ENCODE data around the gene CEP250. TPM values are rescaled to one million over a fixed set of nuclear protein-coding genes. Genes with fewer than 3 reads are reported as not detected.

The CEP250 gene
- total and polyA plus RNA-seq, 2 experiments from 2014 or later, result 39.1 to 61.5 TPM

DNA sequence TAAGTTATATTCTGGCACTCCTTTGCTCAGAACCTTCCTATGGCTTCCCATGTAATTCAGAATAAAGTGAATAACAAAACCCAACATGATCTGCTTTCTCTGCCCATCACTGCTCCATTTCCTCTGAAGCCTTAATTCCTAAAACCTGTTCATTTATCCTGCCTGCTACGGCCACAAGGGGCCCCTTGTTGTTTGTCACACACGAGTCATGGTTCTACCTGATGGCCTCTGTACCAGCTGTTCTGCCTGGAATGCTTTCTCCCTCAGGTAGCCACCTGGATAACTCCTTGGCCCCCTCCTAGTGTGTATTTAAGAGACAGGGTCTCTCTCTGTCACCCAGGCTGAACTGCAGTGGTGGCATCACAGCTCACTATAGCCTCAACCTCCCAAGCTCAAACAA lies 113.2 kb downstream of the CEP250 start:
- Histone ChIP-seq H3K9me3 (ENCODE audit: low read depth) (no peaks in the 10 kb centered on the region), H3K27ac (no peak overlapping the region), H3K27me3 (no peaks in the 10 kb centered on the region), H3K4me1 (ENCODE audit: low read depth) (no peaks in the 10 kb centered on the region), H3K36me3 (no peaks in the 10 kb centered on the region), H3K4me3 (no peak overlapping the region)
- DNase-seq (ENCODE audit: low read depth in 1 of 2, low spot score in 1 of 2), result no peak
- TF ChIP-seq, protein P1, sequence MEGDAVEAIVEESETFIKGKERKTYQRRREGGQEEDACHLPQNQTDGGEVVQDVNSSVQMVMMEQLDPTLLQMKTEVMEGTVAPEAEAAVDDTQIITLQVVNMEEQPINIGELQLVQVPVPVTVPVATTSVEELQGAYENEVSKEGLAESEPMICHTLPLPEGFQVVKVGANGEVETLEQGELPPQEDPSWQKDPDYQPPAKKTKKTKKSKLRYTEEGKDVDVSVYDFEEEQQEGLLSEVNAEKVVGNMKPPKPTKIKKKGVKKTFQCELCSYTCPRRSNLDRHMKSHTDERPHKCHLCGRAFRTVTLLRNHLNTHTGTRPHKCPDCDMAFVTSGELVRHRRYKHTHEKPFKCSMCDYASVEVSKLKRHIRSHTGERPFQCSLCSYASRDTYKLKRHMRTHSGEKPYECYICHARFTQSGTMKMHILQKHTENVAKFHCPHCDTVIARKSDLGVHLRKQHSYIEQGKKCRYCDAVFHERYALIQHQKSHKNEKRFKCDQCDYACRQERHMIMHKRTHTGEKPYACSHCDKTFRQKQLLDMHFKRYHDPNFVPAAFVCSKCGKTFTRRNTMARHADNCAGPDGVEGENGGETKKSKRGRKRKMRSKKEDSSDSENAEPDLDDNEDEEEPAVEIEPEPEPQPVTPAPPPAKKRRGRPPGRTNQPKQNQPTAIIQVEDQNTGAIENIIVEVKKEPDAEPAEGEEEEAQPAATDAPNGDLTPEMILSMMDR (IDR thresholded peaks at IDR 0.05; ENCODE audit: low read depth, low read length), result no peak

Other genes starting within 250 kb of the CEP250 start
- 8.7 and 8.9 TPM in 2 replicates for gene MMP24, start 228.9 kb upstream of the CEP250 start, total RNA-seq
- 3.4 and 5.9 TPM in 2 replicates for gene MMP24, start 228.9 kb upstream of the CEP250 start, polyA plus RNA-seq
- 29.4 and 34.9 TPM in 2 replicates for gene MMP24OS, start 177.5 kb upstream of the CEP250 start, total RNA-seq
- 42.5 and 61.4 TPM in 2 replicates for gene MMP24OS, start 177.5 kb upstream of the CEP250 start, polyA plus RNA-seq
- 80.4 and 129 TPM in 2 replicates for gene EIF6, start 170.8 kb upstream of the CEP250 start, total RNA-seq
- 186 and 203 TPM in 2 replicates for gene EIF6, start 170.8 kb upstream of the CEP250 start, polyA plus RNA-seq
- 0.49 TPM in 1 of 2 replicates, not detected in the other for gene FAM83C, start 163.2 kb upstream of the CEP250 start, total RNA-seq
- not detected in 2 replicates for gene FAM83C, start 163.2 kb upstream of the CEP250 start, polyA plus RNA-seq
- gene UQCC1, start 43.6 kb upstream of the CEP250 start, total RNA-seq, result 65.6 and 74.4 TPM in 2 replicates
- 96.9 and 101 TPM in 2 replicates for gene UQCC1, start 43.6 kb upstream of the CEP250 start, polyA plus RNA-seq
- 0.78 and 1.0 TPM in 2 replicates for gene GDF5, start 17.4 kb upstream of the CEP250 start, total RNA-seq
- gene GDF5, start 17.4 kb upstream of the CEP250 start, polyA plus RNA-seq, result 0.91 and 1.2 TPM in 2 replicates
- gene C20orf173, start 74.1 kb downstream of the CEP250 start, total RNA-seq, result not detected in 2 replicates
- not detected in 2 replicates for gene C20orf173, start 74.1 kb downstream of the CEP250 start, polyA plus RNA-seq
- gene ERGIC3, start 86.5 kb downstream of the CEP250 start, total RNA-seq, result 213 and 254 TPM in 2 replicates
- 170 and 179 TPM in 2 replicates for gene ERGIC3, start 86.5 kb downstream of the CEP250 start, polyA plus RNA-seq
- gene SPAG4, start 160.2 kb downstream of the CEP250 start, total RNA-seq, result 12.8 and 44.6 TPM in 2 replicates
- 27.9 and 107 TPM in 2 replicates for gene SPAG4, start 160.2 kb downstream of the CEP250 start, polyA plus RNA-seq
- gene CPNE1, start 209.3 kb downstream of the CEP250 start, total RNA-seq, result 172 and 355 TPM in 2 replicates
- 225 and 377 TPM in 2 replicates for gene CPNE1, start 209.3 kb downstream of the CEP250 start, polyA plus RNA-seq
- gene RBM12, start 209.3 kb downstream of the CEP250 start, total RNA-seq, result 38.5 and 43.3 TPM in 2 replicates
- 28.8 and 29.1 TPM in 2 replicates for gene RBM12, start 209.3 kb downstream of the CEP250 start, polyA plus RNA-seq
- gene NFS1, start 243.8 kb downstream of the CEP250 start, total RNA-seq, result 32.6 and 39.3 TPM in 2 replicates
- gene NFS1, start 243.8 kb downstream of the CEP250 start, polyA plus RNA-seq, result 43.9 and 52.4 TPM in 2 replicates
- gene ROMO1, start 243.8 kb downstream of the CEP250 start, total RNA-seq, result 205 and 356 TPM in 2 replicates
- 646 and 743 TPM in 2 replicates for gene ROMO1, start 243.8 kb downstream of the CEP250 start, polyA plus RNA-seq

Measured in cardiac muscle cell (in vitro differentiated cells and primary cell).